HL-60/S4 (cell line): ENCODE measurements around the gene NAGLU.

ENCODE experiments used
- in situ Hi-C: fragments of 300-500 bp; cut with MboI; formaldehyde crosslinking; loops from 2 replicates; pipeline ENCODE4 v1.14.3; 2022; ENCODE audit warnings: low sequenced_read_pairs

Gene NAGLU

DNA sequence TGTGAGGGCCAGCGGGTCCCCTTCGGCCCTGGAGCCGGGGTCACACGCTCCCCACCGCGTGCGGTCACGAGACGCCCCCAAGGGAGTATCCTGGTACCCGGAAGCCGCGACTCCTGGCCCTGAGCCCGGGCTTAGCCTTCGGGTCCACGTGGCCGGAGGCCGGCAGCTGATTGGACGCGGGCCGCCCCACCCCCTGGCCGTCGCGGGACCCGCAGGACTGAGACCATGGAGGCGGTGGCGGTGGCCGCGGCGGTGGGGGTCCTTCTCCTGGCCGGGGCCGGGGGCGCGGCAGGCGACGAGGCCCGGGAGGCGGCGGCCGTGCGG lies at the start of gene NAGLU:
Gene NAGLU, plus strand, starts transcription at position 194 of the 324 bp plus-strand sequence. Its CDS starts 32 bp downstream, at position 226.
- in situ Hi-C loops, result no loop called here

DNA sequence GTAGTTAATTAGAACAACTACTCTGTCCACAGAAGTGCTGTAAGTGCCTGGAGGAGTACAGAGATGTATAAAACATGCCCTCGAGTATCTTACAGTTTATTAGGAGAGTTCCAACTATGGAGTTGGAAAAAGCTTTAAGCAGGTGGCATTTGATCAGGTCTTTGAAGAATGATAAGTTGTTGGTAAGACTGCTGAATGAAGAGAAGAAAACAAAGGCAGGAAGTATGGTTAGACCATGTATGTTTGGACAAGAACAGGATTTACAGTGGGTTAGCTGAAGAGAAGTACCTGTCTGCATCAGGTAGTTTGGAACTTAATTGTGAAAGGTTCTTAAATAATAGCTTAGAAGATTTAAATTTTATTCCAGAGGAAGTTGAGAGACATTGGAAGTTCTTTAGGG lies 48.0 kb upstream of the NAGLU start:
- in situ Hi-C loops, result no loop called here

DNA sequence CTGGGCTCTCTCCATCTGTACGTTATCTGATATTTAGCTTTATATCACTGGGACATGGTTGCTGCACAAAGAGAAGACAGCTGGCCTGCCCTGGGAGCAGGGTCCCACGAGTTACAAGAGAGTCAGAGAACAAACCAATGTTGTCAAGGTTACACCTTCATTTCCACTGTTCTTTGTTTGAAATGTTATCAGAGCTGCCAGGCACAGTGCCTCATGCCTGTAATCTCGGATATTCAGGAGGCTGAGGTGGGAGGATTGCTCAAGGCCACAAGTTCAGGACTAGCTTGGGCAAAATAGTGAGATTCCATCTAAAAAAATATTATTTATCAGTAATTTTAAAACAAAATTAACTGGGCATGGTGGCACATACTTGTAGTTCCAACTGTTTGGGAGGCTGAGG lies 42.7 kb upstream of the NAGLU start:
- in situ Hi-C loops, result no loop called here

DNA sequence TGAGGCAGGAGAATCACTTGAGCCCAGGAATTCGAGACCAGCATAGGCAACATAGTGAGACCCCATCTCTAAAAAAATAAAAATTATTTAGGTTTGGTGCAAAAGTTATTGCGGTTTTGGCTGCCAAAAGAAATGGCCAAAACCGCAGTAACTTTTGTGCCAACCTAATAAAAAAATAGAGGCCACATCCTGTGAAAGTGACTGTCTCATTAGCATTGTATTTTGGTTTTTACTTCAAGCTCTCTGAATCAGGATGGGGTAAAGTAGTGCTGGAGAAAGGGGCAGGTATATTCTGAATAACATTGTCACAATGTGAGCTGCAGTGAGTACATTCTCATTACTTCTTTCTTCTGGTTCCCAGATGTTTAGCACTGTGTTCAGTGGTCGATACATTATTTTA lies 41.4 kb upstream of the NAGLU start:
- in situ Hi-C loops, result no loop called here

DNA sequence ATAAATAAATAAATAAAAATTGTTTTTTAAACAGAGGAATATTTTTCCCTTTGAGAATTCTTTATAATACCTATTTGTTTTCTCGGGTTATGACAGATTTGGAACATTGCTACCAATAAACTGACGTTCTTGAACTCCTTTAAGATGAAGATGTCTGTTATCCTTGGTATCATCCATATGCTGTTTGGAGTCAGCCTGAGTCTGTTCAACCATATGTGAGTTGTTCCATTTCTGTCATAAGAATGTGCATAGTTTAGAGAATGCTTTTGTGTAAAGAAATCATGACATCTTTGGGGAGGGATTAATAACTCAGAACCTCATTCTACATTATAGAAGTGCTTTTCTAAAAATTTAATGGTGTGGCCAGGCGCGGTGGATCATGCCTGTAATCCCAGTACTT lies 37.2 kb upstream of the NAGLU start:
- in situ Hi-C loops, result no loop called here

DNA sequence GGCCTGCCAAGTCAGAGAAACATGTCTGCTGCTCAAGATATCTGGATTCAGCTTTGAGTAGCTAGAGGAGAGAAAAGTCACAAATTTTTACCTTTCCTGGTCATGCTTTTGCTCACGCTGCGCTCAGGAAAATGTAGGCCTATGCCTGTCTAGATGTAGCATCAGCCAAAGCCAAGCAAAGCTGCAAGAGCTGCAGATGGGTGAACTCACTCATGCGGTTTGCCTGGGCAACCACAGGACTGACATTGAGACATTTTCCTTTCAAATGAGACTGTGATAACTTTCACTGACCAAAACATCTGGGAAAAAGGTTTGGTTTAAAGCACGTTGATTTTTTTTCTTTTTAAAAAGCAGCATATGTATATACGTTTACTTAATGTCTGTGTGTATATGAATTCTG lies 34.0 kb upstream of the NAGLU start:
- in situ Hi-C loops, result no loop called here

DNA sequence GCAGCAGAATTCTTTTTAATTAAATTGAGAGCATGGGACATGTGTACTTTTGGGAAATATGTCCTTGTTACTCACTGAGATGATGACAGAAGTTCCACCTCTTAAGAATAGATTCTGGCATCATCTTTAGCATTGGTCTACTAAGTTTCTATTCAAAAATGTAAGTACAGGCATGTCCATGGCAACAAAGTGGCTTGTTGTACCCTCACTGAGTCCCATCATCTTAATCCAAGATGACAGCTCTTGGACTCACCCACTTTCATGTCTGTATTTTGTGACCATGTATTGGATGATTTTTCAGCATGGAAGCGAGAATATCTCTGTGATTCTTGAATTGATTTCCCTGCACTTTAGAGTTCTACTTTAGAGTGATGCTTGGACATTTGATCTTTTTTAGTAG lies 33.1 kb upstream of the NAGLU start:
- in situ Hi-C loops, result no loop called here

DNA sequence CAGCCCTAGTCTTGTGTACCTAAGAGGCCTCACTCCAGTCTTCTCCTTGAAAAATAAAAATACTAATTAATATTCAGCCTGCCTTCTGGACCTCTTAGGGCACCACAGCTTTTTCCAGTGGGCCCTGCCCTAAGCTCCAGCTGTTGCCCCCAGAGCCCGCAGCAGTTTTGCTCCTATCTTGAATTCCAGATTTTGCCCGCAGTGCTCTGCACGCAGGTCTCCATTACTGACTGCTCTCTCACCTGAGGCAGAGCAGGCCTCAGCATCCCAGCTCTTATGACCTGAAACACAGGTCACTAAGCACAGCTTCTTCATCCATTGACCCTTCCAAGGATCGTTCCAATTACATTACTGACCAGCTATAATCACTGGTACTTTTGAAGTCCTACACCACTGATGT lies 28.4 kb upstream of the NAGLU start:
- in situ Hi-C loops, result no loop called here

DNA sequence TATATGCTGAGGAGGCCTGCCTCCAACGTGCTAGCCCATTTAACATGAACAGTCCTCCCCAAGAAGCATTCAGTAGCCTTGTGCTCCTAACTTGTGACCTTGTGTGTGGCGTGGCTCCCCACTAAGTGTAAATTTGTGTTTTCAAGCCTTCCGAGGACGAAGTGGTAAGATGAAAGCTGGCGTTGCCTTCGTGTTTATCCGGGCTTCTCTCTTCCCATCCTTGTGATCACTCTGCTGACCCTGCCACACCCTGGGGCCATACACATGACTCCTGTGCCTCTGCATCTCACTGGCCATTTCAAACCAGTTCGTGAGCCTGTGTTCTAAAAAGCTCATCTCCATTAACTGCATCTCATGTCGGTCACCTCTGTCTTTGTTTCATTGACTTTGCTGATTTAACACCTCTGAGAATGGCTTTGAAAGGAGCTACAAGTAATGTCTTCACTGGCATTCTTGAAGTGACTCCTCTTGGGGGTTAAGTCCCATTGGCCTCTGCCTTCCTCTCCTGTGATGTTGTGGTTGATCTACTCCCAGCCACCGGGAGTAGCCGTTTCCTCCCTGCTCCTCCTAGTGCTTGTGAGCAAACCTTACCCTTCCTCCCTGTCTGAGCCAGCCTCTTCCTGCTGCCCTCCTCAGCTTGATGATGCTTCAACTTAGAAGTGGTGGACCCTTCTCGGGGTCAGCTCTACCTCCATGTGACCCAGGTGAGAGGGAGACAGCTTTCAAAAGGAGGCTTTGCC lies 27.4 kb upstream of the NAGLU start:
- in situ Hi-C loops, result no loop called here

DNA sequence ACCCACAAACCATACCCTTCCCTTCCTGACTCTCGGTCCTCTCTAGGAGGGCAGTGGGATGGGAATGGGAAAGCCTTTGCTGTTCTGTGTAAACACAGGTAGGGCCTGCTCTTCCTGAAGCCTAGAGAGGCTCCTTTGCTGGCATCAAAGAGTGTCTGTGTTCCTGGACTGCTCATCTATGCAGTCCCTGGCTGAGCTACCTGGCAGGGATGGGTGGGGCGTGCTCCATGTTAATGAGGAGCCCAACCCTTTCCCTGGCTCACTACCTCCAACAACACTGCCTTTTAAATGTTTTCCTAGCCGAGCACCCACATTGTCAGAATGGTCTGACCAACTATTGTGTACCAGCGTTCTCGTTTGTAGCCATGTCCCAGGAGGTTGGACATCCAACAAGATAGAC lies 26.6 kb upstream of the NAGLU start:
- in situ Hi-C loops, result no loop called here

DNA sequence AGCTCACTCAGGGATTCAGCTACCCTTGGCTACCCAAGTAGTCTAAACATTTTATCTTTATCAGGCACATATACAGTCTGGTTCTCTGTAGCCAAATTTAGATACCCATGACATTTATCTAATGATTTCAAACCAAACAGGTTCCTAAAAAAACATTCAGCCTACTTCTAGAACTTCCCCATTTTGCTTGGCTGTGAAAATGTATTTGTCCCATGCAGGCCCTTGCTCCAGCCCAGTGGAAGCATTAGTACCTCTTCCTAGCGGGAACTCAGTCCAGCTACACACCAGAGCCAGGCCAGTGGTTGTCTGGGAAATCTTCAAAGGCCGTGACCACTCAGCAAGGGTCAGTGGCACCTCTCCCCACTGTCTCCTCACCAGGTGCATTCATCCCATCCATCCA lies 26.2 kb upstream of the NAGLU start:
- in situ Hi-C loops, result no loop called here

DNA sequence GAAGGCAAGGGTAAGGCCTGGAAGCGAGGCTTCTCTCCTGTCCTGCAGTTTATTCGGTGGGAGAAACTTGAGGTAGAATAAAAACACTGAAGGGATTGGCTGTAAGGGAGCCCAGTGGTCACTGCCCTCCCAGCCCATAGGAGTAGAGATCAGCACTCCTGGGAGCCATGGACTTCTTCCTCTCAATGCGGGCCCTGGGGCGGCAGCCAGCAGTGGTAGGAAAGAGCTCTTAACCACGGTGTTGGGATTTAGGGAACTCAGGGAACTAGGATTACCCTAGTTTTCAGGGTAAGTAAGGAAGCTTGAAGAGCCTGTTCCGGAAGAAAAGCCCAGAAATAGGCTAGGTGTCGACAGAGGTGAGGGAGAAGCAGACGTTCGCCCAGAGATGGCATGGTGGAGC lies 23.8 kb upstream of the NAGLU start:
- in situ Hi-C loops, result no loop called here

DNA sequence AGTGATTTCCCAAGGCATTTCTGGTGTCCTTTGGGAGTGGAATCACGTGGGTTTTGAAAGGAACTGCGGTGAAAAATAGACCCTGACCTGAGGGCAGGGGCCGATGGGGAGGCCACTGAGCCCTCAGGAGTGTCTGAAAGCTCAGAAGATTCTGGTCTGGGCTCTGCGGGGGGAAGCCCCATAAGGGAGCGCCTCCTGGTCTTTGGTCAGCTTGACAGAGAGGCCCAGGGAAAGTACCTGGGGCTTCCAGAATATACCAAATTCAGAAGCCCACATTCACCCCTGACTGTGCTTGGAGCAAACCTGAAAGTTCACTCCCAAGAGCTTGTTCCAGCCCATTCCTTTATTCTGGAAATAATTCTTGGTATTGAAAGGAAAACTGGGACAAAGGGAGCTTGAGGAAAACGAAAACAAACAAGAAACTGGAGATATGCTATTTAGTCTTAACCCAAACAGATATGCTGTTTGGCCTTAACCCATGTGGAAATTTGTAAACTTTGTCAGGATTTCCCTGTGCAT lies 23.2 kb upstream of the NAGLU start:
- in situ Hi-C loops, result no loop called here

DNA sequence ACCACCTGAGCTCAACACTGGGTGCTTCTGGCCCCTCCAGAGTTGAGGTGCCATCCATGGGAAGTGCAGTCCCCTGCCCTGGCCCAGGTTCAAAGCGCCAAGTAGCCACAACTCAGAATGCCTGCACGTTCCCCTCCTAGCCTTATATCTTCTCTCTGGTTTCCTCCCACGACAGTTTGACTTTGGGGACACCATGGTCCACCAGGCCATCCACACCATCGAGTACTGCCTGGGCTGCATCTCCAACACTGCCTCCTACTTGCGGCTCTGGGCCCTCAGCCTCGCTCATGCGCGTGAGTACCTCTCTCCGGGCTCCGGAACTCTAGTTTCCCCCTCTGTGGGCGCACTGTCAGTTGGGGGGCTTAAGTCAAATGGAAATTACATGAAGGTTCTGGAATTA lies 22.4 kb upstream of the NAGLU start:
- in situ Hi-C loops, result no loop called here

DNA sequence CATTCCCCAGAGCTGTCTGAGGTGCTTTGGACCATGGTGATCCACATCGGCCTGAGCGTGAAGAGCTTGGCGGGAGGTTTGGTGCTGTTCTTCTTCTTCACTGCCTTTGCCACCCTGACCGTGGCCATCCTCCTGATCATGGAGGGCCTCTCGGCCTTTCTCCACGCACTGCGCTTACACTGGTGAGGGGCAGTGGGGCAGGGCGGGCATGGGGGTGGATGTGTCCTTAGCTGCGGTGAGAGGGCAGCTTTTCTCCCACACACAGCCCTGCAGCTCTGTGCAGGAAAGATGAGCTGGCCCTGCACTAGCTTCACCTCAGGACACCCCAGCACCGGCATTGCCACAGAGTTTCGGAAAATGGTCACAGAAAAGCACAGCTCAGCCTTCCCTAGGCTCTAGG lies 21.8 kb upstream of the NAGLU start:
- in situ Hi-C loops, result no loop called here

DNA sequence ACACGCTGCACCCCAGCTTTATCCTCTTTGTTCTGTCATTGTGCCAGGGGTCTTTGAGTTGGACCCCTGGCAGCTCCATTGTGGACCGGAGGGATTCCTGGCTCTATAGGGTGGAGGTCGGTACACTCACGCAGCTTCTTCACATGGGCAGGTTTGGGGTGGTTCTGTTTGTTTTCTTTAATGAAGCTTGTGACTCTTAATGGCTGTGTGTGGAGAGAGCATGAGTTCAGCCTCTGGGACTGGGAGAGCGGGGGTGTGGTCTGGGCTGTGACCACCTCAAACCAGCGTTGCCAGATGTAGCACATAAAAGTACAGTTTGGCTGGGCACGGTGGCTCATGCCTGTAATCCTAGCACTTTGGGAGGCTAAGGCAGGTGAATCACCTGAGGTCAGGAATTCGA lies 21.2 kb upstream of the NAGLU start:
- in situ Hi-C loops, result no loop called here

DNA sequence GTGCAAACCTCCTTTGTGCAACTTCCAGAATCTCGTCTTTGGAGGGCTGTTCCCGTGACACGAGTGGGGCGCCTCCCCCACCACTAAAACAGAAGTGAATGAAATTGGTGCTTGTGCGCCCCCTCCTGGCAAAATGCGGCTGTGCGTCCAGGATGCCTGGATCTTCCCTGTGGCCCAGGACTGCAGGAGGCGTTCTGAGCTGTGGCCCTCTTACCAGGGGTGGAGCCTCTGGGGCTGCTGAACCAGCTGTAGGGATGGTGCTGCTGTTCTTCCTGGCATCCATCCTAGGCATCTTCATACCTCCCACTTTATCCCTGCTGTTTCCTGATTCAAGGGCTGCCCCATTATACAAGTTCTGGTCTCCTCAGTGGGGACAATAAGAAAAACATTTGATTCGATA lies 18.5 kb upstream of the NAGLU start:
- in situ Hi-C loops, result no loop called here

DNA sequence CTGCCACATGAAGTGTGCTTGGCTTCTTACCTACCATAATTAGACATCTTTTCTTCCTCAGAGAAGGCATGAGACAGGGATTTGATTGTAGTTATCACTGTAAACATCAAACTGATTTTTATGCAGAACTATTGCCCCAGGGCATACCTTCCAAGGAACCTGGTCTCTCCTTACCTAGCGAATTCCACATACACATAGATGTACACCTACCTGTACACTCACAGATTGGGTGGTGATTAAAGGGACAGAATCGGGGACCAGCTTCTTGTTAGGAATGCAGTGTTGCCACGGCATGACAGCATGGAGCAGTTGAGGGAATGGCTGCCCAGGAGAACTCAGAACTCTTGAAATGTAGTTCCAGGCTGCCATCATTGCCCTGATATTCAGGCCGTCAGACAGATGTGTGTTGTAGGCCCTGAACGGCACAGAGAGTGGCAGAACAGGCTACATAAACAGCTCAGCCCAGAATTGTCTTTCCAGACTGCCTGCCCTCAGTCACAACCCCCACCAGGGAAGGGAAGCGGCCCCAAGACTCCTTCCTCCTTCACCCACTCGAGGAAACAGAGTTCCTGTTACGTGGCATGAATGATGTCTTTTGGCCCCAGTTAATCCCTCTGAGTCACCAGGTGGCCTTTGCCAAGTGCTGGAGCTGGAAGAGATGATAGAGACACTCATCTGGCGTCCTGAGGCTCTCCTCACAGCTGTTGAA lies 17.8 kb upstream of the NAGLU start:
- in situ Hi-C loops, result no loop called here

DNA sequence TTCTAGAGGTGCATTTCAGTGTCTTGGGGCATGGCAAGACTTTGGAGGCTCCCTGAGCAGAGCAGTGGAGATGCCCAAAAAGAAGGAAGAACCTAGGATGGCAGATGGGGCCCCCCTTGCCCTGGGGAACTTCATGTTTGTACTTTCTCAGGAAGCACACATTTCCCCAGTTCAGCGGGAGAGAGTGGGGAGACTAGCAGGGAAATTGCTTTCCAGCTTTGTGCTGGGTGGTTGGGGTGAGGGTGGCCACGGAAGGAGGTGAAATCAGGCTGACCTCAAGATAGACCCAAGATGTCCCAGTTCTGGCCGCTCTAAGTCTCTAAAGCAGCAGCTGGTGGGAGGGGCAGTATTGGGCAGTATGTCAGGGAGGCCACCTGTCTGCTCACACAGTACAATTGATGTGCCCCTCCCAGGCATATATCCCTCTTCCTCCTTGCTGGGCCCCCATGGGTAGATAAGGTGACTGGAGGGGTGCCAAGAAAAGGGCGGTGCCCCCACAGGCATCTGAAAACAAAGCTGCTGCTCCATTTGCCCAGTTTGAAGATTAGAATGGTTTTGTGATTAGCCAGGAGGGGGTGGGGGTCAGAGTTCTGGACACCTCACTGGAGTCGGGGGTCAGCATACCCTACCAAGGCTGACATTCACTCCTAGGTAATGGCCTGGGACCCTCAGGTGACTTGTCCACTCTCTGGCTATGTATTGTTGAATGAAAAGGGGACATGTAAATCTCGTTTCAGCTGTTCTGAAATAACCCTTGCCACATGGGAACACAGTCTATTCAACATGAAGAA lies 17.1 kb upstream of the NAGLU start:
- in situ Hi-C loops, result no loop called here

DNA sequence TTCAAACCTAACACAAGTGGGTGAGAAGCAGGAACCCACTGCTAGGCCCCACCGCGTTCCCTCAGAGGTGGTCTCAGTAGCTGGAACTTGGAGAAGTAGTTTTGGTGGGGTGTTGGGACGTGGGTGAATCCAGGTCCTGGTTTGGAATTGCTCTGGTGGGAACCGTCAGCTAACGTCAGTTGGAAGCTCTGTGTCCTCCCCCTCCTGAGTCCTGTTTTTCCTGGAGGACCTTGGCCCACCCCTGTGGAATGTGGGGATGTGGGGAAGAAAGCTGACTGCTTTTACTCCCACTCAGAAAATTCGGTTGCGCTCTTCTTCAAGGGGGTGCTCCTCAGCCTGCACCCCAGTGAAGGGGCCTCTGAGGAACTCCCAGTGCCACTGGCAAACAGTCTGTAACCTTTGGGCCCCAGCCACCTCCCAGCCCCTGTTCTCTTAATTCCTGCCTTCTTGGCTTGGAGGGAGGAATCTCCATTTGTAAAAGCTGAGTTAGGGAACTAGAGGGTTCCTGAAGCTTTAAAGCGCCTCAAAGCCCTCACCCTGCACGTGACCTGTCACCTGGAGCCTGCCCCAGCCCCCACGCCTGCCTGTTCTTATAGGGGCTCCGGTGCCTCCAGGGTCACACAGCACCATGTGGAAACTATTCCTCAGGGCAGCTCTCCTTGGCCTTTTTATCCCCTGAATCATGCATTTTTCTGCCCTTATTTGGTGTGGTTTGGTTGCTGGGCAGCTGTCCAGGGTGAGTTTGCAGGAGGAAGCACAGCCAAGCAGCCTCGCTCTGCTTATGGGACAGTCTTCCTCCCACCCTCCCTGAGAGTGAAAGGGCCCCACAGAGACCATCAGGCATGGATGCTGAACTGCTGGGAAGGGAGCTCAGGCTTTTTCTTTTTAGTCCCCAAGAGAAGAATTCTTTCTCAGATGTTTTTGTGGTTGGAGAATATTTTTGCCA lies 16.2 kb upstream of the NAGLU start:
- in situ Hi-C loops, result loop anchor here (10.0 kb wide), 1 partner anchor 555 kb away; the partner anchor contains the start of gene CNP

DNA sequence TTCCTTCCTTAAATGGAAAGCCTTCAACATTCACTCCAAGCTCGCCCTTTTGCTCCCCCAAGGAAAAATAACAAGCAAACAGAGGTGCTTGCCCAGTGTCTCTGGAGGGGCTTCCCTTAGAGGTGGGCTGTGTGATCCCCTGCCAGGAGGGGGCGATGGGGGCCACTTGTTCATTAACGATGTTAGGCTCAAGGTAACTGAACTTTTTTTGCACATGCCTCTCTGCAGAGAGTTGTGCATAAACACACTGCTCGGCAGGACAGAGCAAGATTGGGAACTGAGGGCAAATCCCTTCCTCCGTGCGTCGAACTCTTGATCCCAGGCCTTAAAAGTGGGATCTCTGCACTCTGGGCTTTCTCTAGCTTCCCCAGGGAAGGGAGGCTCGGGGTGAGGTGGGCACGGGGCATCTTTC lies 15.5 kb upstream of the NAGLU start:
- in situ Hi-C loops, result loop anchor here (10.0 kb wide), 1 partner anchor 556 kb away; the partner anchor contains the start of gene CNP
